ENCODE results near the gene PGBD5.

The PGBD5 gene

DNA sequence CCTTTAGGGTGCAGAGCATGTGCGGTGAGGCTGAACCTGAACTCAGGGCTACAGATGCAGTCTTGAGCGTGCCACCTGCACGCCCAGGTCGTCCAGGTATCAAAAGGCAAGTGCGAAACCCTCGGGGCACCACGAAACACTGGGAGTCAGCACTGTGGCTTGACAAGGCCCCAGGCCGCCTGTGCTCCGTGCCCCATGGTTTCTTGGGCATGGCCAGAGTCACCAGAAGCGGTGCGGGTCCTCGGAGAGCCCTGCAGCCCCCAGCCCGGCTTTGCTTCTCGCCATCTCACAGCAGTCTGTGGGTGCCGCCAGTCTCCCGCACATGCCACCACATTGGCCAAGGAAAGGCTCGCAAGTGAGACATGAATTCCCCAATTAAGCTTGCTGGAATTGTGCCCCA is 117.3 kb downstream of the PGBD5 start:
- TF ChIP-seq, protein P1, sequence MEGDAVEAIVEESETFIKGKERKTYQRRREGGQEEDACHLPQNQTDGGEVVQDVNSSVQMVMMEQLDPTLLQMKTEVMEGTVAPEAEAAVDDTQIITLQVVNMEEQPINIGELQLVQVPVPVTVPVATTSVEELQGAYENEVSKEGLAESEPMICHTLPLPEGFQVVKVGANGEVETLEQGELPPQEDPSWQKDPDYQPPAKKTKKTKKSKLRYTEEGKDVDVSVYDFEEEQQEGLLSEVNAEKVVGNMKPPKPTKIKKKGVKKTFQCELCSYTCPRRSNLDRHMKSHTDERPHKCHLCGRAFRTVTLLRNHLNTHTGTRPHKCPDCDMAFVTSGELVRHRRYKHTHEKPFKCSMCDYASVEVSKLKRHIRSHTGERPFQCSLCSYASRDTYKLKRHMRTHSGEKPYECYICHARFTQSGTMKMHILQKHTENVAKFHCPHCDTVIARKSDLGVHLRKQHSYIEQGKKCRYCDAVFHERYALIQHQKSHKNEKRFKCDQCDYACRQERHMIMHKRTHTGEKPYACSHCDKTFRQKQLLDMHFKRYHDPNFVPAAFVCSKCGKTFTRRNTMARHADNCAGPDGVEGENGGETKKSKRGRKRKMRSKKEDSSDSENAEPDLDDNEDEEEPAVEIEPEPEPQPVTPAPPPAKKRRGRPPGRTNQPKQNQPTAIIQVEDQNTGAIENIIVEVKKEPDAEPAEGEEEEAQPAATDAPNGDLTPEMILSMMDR (IDR thresholded peaks at IDR 0.05), result no peak

DNA sequence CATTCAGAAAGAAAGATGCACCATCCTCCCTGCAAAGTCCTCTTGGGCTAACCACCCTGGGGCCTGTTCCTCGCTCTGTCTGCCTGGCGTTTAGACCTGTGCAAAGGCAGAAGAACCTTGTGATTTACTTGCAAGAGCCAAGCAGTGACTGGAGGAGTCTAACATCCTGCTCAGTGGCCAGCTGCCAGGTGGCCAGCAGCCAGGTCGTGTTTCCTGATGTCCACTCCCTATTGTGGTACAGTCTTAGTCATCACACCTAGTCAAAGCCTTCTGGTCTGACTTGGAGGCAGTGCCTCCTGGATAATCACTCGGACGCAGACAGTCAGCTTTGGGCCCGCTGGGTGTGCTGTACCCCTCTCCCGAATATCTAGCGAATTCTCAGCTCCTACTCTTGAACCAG is 118.1 kb downstream of the PGBD5 start:
- TF ChIP-seq, protein P1 (IDR thresholded peaks at IDR 0.05), result no peak

DNA sequence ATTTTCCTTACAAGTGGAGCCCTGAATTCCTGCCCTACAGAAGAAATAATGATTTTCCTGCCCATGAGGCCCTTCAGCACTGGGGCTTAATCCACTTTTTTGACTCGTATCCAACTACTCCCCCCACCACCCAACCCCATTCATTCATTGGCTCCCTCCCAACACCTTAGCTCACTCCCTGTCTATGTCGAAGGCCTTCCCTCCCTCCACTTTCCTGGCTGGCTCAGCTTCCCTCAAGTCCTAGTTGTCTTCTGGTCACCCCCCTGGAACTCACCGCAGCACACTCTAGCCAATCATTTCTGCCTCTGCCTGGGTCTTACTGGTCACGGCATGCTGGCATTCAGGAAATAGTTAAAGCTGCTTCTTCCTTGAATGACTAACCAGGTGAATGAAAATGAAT is 118.9 kb downstream of the PGBD5 start:
- TF ChIP-seq, protein P1 (IDR thresholded peaks at IDR 0.05), result no peak

DNA sequence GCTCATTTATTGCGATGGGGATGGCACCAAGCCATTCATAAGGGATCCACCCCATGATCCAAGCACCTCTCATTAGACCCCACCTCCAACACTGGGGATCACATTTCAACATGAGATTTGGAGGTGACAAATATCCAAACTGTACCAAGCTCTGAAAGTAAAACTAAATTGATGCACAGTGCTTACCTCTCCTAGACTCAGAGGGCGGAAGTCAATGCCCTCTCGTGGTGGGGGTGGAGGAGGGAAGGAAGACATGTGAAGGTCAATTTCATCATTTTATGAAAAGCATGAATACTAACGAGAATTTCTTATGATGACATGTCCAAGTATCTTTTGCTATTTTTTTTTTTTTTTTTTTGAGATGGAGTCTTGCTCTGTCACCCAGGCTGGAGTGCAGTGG is 120.0 kb downstream of the PGBD5 start:
- TF ChIP-seq, protein P1 (IDR thresholded peaks at IDR 0.05), result no peak

DNA sequence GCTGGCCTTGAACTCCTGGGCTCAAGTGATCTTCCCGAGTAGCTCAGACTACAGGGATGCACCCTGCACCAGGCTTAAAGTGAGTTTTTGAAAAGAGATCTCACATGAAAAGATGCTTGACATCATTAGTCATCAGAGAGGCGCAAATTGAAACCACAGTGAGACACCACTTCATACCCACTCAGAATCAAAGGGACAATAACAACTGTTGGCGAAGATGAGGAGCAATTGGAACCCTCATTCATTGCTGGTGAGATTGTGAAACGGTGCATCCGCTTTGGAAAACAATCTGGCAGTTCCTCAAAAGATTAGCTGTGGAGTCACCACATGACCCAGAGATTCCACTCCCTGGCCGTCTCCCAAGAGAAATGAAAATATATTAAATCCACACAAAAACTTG is 122.3 kb downstream of the PGBD5 start:
- TF ChIP-seq, protein P1 (IDR thresholded peaks at IDR 0.05), result no peak

DNA sequence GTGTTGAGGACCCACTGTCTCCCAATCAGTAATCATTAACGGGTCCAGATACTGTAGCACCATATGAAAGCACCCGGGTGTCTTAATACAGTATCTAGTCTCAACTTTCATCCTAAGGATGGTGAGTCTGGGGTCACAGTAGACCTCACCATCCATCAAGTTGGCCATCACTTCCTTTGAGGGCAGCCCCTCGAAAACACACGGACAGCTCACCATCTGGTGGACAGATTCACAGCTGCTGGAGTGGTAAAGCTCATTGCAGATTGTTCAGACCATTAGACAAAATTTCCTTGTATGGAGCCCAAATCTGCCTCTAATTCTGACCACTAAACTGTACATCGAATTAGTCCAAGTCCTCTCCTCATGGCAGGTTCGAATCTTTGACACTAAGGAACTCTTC is 123.1 kb downstream of the PGBD5 start:
- TF ChIP-seq, protein P1 (IDR thresholded peaks at IDR 0.05), result no peak

DNA sequence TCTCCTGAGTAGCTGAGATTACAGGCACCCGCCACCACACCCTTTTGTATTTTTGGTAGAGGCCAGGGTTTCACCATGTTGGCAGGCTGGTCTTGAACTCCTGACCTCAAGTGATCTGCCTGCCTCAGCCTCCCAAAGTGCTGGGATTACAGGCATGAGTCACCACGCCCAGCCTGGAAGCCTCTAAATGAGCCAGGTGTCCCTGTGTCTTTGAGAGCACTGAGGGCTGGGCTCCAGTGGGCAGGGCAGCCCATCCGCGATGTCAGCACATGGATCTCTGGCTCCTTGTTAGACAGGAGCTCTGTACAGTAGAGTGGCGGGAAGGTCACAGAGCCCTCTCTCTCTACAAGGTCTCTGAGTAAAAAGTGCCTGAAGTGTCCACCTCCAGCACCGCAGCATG is 124.3 kb downstream of the PGBD5 start:
- TF ChIP-seq, protein P1 (IDR thresholded peaks at IDR 0.05), result no peak

DNA sequence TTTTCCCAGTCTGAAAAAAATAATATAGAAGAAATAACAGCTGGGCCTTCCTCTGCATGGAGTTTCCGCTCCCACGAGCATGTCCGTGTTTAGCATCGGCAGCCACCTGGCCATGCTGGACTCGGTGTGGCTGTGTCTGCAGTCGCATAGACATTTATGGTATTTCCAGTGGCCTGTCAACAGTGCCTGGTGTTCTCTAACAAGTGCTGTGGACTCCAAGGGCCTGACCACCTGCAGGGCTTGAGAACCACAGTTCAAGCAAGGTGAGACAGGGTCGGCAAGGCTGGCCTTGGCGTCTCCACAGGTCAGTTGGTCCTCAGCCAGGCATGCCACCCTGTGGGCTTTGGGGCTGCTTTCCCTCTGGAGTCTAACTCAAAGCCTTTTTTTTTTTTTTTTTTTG is 124.8 kb downstream of the PGBD5 start:
- TF ChIP-seq, protein P1 (IDR thresholded peaks at IDR 0.05), result no peak
